HFFc6 (cell line): ENCODE data around the gene BCAS4. TPM values are rescaled to one million over a fixed set of nuclear protein-coding genes. Genes with fewer than 3 reads are reported as not detected.

Source experiments
- DNase-seq: peaks from one replicate; pipeline ENCODE4 v3.0.0-alpha.2; 2018
- H3K27ac Mint-ChIP-seq: 2 replicates; pipeline ENCODE4 v1.8.0; 2020; ENCODE audit warnings: mild to moderate bottlenecking, mixed read lengths
- H3K27me3 Mint-ChIP-seq: 2 replicates; pipeline ENCODE4 v1.8.0; 2021; ENCODE audit warnings: mild to moderate bottlenecking, moderate library complexity, mixed read lengths; ENCODE audit not compliant: insufficient read depth
- H3K36me3 Mint-ChIP-seq: 2 replicates; pipeline ENCODE4 v1.8.0; 2021; ENCODE audit warnings: low read depth, mixed read lengths
- H3K4me1 Mint-ChIP-seq: 2 replicates; pipeline ENCODE4 v1.8.0; 2020; ENCODE audit warnings: low read depth, mixed read lengths
- H3K4me3 Mint-ChIP-seq: 2 replicates; pipeline ENCODE4 v1.8.0; 2020; ENCODE audit warnings: mild to moderate bottlenecking, moderate library complexity, mixed read lengths
- H3K9me3 Mint-ChIP-seq: 2 replicates; pipeline ENCODE4 v1.8.0; 2020; ENCODE audit warnings: mild to moderate bottlenecking, mixed read lengths
- CTCF ChIP-seq: fragments of 200-600 bp; sonication (generic); IDR thresholded peaks from 2 replicates; pipeline ENCODE4 v1.5.0; 2021; ENCODE audit warnings: antibody characterized with exemption, mild to moderate bottlenecking
- total RNA-seq, 6 experiments: library from RNA; stranded (reverse); fragmentation: NEBNext Ultra II Directional; extraction: Animal tissue kit (Norgen Biotek cat#: 25700); gene quantifications; 2 replicates in 1 of 6; 3 replicates in 5 of 6; pipeline ENCODE4 v1.2.3, GENCODE V29; 2021

Gene BCAS4
- total RNA-seq, 6 experiments from 2014 or later = 19.8 to 23.5 (median 21.7) TPM

GRCh38 chr20:50810063-50810462 is 15.2 kb downstream of the BCAS4 start:
- no peak for TF ChIP-seq CTCF
- Mint-ChIP-seq H3K36me3 (peaks cover 14% of the 10 kb centered on the region), H3K27ac (no peak overlapping the region), H3K4me1 (peaks cover 12% of the 10 kb centered on the region), H3K9me3 (peaks cover 6% of the 10 kb centered on the region; the same call in 1 of the 2 replicates), H3K4me3 (no peak overlapping the region), H3K27me3 (no peaks in the 10 kb centered on the region)
- DNase-seq = no peak

- peaks cover 20% of the 10 kb centered on the region for H3K4me1 Mint-ChIP-seq
- no peak for DNase-seq
- no peak overlapping the region for H3K4me3 Mint-ChIP-seq
- TF ChIP-seq CTCF = no peak
- H3K27ac Mint-ChIP-seq = no peak overlapping the region
- H3K27me3 Mint-ChIP-seq = no peaks in the 10 kb centered on the region; the same call in 1 of the 2 replicates
- H3K9me3 Mint-ChIP-seq = peaks cover 6% of the 10 kb centered on the region; the same call in 1 of the 2 replicates
- peaks cover 14% of the 10 kb centered on the region for H3K36me3 Mint-ChIP-seq
Measured at GRCh38 chr20:50810842-50811241, 16.0 kb downstream of the BCAS4 start.

- DNase-seq = no peak
- Mint-ChIP-seq H3K27me3 (no peaks in the 10 kb centered on the region; the same call in 1 of the 2 replicates), H3K4me3 (no peak overlapping the region), H3K4me1 (peaks cover 40% of the 10 kb centered on the region), H3K9me3 (peaks cover 6% of the 10 kb centered on the region; the same call in 1 of the 2 replicates), H3K36me3 (peaks cover 14% of the 10 kb centered on the region), H3K27ac (no peak overlapping the region)
- TF ChIP-seq CTCF = no peak
Measured at GRCh38 chr20:50813101-50813643, 18.3 kb downstream of the BCAS4 start.

- Mint-ChIP-seq H3K4me1 (peaks cover 47% of the 10 kb centered on the region), H3K9me3 (peaks cover 6% of the 10 kb centered on the region; the same call in 1 of the 2 replicates), H3K36me3 (peaks cover 20% of the 10 kb centered on the region), H3K27me3 (no peaks in the 10 kb centered on the region; the same call in 1 of the 2 replicates), H3K27ac (no peak overlapping the region), H3K4me3 (no peak overlapping the region)
- DNase-seq = no peak
- TF ChIP-seq CTCF = no peak
Measured at GRCh38 chr20:50813801-50814200, 18.9 kb downstream of the BCAS4 start.

GRCh38 chr20:50814438-50815161 is 19.7 kb downstream of the BCAS4 start:
- H3K27ac Mint-ChIP-seq = no peak overlapping the region
- no peak for TF ChIP-seq CTCF

More at GRCh38 chr20:50814438-50815161, 19.7 kb downstream of the BCAS4 start:
- Mint-ChIP-seq H3K27me3 (no peaks in the 10 kb centered on the region; the same call in 1 of the 2 replicates), H3K36me3 (peaks cover 17% of the 10 kb centered on the region), H3K4me1 (peaks cover 47% of the 10 kb centered on the region), H3K4me3 (no peak overlapping the region; the same call in 1 of the 2 replicates), H3K9me3 (peaks cover 6% of the 10 kb centered on the region; the same call in 1 of the 2 replicates)
- DNase-seq = no peak
